Neural cell (in vitro differentiated cells): Measurements from ENCODE around the gene ADISSP. TPM values are rescaled to one million over a fixed set of nuclear protein-coding genes. Genes with fewer than 3 reads are reported as not detected.

Experiments
- H2AFZ ChIP-seq: fragments of 200-600, 300-800 bp; sonication (generic), shearing (Covaris generic); 2 replicates; pipeline ENCODE4 v1.6.0; 2014; ENCODE audit warnings: low read depth, mild to moderate bottlenecking, antibody characterized with exemption, low read length, moderate library complexity
- H3F3A ChIP-seq: fragments of 200-600 bp; shearing (Covaris generic); 2 replicates; pipeline ENCODE4 v1.6.1; 2016; ENCODE audit warnings: mild to moderate bottlenecking, moderate library complexity, mixed read lengths, antibody characterized with exemption, low read length; ENCODE audit not compliant: insufficient read depth, poor library complexity, severe bottlenecking
- H3K27ac ChIP-seq: fragments of 200-600, 300-800 bp; sonication (generic), shearing (Covaris generic); 2 replicates; pipeline ENCODE4 v1.5.1; 2014; ENCODE audit warnings: mild to moderate bottlenecking, low read length, moderate library complexity
- H3K27me3 ChIP-seq: fragments of 300-800, 200-600 bp; sonication (generic), shearing (Covaris generic); 2 replicates; pipeline ENCODE4 v1.6.0; 2014; ENCODE audit warnings: mild to moderate bottlenecking, low read depth, low read length, moderate library complexity; ENCODE audit not compliant: insufficient read depth
- H3K36me3 ChIP-seq: fragments of 300-800, 200-600 bp; sonication (generic), shearing (Covaris generic); 2 replicates; pipeline ENCODE4 v1.5.1; 2014; ENCODE audit warnings: mild to moderate bottlenecking, antibody characterized with exemption, low read length, moderate library complexity; ENCODE audit not compliant: insufficient read depth
- H3K4me2 ChIP-seq: fragments of 300-800, 200-600 bp; sonication (generic), shearing (Covaris generic); 2 replicates; pipeline ENCODE4 v1.6.0; 2014; ENCODE audit warnings: mild to moderate bottlenecking, low read length
- H3K4me3 ChIP-seq: fragments of 300-800, 200-600 bp; sonication (generic), shearing (Covaris generic); 2 replicates; pipeline ENCODE4 v1.5.1; 2014; ENCODE audit warnings: mild to moderate bottlenecking, low read length, moderate library complexity
- H3K79me2 ChIP-seq: fragments of 200-600 bp; shearing (Covaris generic); replicated peaks from 2 replicates; pipeline ENCODE4 v1.6.0; 2014; ENCODE audit warnings: mild to moderate bottlenecking, low read length, moderate library complexity; ENCODE audit not compliant: insufficient read depth
- H3K9ac ChIP-seq: fragments of 300-800, 200-600 bp; sonication (generic), shearing (Covaris generic); 2 replicates; pipeline ENCODE4 v1.6.1; 2016; ENCODE audit warnings: mild to moderate bottlenecking, low read length, mixed read lengths
- H3K9me2 ChIP-seq: fragments of 200-600 bp; shearing (Covaris generic); 2 replicates; pipeline ENCODE4 v1.6.1; 2016; ENCODE audit warnings: mild to moderate bottlenecking, low read length, mixed read lengths; ENCODE audit not compliant: insufficient read depth
- H3K9me3 ChIP-seq: fragments of 200-600, 300-800 bp; sonication (generic), shearing (Covaris generic); 2 replicates; pipeline ENCODE4 v1.6.1; 2016; ENCODE audit warnings: mild to moderate bottlenecking, mixed run types, low read length, moderate library complexity, mixed read lengths
- H4K20me1 ChIP-seq: fragments of 200-600 bp; shearing (Covaris generic); 2 replicates; pipeline ENCODE4 v1.6.1; 2016; ENCODE audit warnings: mild to moderate bottlenecking, mixed run types; ENCODE audit not compliant: insufficient read depth
- EP300 ChIP-seq: fragments of 450-650 bp; conservative IDR thresholded peaks from 2 replicates; pipeline ENCODE4 v1.6.1; 2014; ENCODE audit warnings: antibody characterized with exemption, mild to moderate bottlenecking, moderate library complexity; ENCODE audit not compliant: poor library complexity, severe bottlenecking
- EZH2 ChIP-seq: fragments of 200-600, 300-800 bp; shearing (Covaris generic), sonication (generic); IDR thresholded peaks from 2 replicates; pipeline ENCODE4 v1.6.1; 2014; ENCODE audit warnings: antibody characterized with exemption, low read length, borderline replicate concordance, mild to moderate bottlenecking; ENCODE audit not compliant: insufficient read depth, poor library complexity, severe bottlenecking
- MXI1 ChIP-seq: fragments of 450-650 bp; conservative IDR thresholded peaks from 2 replicates; pipeline ENCODE4 v1.6.1; 2014; ENCODE audit warnings: antibody characterized with exemption, mild to moderate bottlenecking; ENCODE audit not compliant: poor library complexity, severe bottlenecking
- POLR2AphosphoS5 ChIP-seq: IDR thresholded peaks from 2 replicates; pipeline ENCODE4 v1.6.1; 2012
- RAD21 ChIP-seq: fragments of 450-650 bp; conservative IDR thresholded peaks from 2 replicates; pipeline ENCODE4 v1.6.1; 2014; ENCODE audit warnings: antibody characterized with exemption, mild to moderate bottlenecking, moderate library complexity
- SMC3 ChIP-seq: fragments of 450-650 bp; conservative IDR thresholded peaks from 2 replicates; pipeline ENCODE4 v1.6.1; 2014; ENCODE audit warnings: antibody characterized with exemption, mild to moderate bottlenecking, moderate library complexity; ENCODE audit not compliant: poor library complexity
- TAF1 ChIP-seq: IDR thresholded peaks from 2 replicates; pipeline ENCODE4 v1.6.1; 2012; ENCODE audit warnings: low read depth
- polyA plus RNA-seq: library from polyadenylated mRNA; depleted of rRNA; stranded (reverse); fragments of >200 nt; gene quantifications from 2 replicates; pipeline ENCODE4 v1.2.3, GENCODE V29; 2014
- TF ChIP-seq, protein P1 (sequence below): IDR thresholded peaks from 2 replicates; pipeline ENCODE4 v1.6.1; 2012; ENCODE audit warnings: borderline replicate concordance
- TF ChIP-seq, protein P2 (sequence below): fragments of 450-650 bp; IDR thresholded peaks from 2 replicates; pipeline ENCODE4 v1.5.1; 2014; ENCODE audit warnings: antibody characterized with exemption, mild to moderate bottlenecking, moderate library complexity; ENCODE audit not compliant: poor library complexity, severe bottlenecking

The ADISSP gene
- polyA plus RNA-seq, 1 donor from 2014 or later: 39.8 TPM

DNA sequence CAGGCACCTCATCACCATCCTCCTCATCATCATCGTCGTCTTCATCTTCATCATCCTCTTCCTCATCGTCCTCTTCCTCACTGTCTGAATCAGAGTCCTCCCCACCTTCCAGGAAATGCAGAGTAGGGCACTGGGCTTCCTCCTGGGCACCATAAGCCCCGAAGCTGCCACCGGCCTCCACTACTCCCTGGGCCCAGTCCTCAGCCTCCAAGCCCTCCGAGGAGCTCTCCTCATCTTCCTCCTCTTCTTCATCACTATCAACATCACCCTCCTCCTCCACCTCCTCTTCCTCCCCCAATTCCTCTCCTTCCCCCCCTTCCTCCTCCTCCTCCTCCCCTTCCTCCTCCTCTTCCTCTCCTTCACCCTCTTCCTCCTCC, 17.3 kb upstream of the ADISSP start:
- Histone ChIP-seq H3K27me3 (no peaks in the 10 kb centered on the region), H3F3A (no peaks in the 10 kb centered on the region), H2AFZ (no peak overlapping the region), H3K4me3 (peak overlapping the region; percentile 82), H3K9me2 (no peaks in the 10 kb centered on the region), H3K4me2 (no peak overlapping the region), H4K20me1 (no peaks in the 10 kb centered on the region), H3K9me3 (no peaks in the 10 kb centered on the region), H3K79me2 (peaks cover 10% of the 10 kb centered on the region), H3K36me3 (no peaks in the 10 kb centered on the region), H3K27ac (no peak overlapping the region), H3K9ac (no peak overlapping the region)
- no peak for TF ChIP-seq EZH2
- no peak for TF ChIP-seq MXI1
- TF ChIP-seq, protein P1, sequence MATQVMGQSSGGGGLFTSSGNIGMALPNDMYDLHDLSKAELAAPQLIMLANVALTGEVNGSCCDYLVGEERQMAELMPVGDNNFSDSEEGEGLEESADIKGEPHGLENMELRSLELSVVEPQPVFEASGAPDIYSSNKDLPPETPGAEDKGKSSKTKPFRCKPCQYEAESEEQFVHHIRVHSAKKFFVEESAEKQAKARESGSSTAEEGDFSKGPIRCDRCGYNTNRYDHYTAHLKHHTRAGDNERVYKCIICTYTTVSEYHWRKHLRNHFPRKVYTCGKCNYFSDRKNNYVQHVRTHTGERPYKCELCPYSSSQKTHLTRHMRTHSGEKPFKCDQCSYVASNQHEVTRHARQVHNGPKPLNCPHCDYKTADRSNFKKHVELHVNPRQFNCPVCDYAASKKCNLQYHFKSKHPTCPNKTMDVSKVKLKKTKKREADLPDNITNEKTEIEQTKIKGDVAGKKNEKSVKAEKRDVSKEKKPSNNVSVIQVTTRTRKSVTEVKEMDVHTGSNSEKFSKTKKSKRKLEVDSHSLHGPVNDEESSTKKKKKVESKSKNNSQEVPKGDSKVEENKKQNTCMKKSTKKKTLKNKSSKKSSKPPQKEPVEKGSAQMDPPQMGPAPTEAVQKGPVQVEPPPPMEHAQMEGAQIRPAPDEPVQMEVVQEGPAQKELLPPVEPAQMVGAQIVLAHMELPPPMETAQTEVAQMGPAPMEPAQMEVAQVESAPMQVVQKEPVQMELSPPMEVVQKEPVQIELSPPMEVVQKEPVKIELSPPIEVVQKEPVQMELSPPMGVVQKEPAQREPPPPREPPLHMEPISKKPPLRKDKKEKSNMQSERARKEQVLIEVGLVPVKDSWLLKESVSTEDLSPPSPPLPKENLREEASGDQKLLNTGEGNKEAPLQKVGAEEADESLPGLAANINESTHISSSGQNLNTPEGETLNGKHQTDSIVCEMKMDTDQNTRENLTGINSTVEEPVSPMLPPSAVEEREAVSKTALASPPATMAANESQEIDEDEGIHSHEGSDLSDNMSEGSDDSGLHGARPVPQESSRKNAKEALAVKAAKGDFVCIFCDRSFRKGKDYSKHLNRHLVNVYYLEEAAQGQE: no peak

DNA sequence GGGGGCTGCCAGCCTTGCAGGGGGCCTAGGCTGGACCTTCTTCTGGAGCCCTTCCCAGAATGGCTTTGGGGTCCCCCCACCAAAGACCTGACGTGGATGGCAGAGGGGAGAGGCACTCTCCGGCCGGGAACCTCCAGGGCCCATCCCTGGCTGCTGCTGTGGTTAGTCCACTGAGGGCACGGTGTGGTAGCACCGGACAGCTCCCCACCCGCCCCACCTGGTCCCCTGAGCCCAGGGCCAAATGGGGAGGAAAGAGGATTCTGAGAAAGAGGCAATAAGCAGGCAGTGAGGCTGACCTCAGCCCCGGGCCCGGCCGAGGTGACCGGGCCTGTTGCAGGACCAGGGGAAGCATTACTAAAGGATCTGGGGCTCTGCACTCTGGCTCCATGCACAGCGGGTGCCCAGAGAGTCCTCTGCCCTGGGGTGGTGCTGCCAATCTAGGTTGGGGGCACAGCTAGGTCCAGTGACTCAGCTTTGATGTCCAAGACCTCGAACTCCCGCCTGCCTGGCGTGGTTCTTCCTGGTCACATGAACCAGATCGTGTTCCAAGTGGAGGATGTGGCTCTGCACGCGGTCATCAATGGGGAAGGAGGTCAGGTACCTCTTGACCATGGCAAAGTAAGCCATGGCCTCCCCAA, 16.8 kb upstream of the ADISSP start:
- Histone ChIP-seq H2AFZ (no peak overlapping the region), H3K9ac (no peak overlapping the region), H3K4me2 (no peak overlapping the region), H3K27me3 (no peaks in the 10 kb centered on the region), H4K20me1 (no peaks in the 10 kb centered on the region), H3K79me2 (peaks cover 10% of the 10 kb centered on the region), H3K36me3 (no peaks in the 10 kb centered on the region), H3K9me2 (no peaks in the 10 kb centered on the region), H3F3A (no peaks in the 10 kb centered on the region), H3K9me3 (no peaks in the 10 kb centered on the region), H3K27ac (no peak overlapping the region), H3K4me3 (peak overlapping the region; percentile 82)
- TF ChIP-seq POLR2AphosphoS5 (no peak), EZH2 (no peak), EP300 (no peak), TAF1 (no peak), SMC3 (no peak), RAD21 (no peak), MXI1 (no peak)
- TF ChIP-seq, protein P1: no peak
- TF ChIP-seq, protein P2, sequence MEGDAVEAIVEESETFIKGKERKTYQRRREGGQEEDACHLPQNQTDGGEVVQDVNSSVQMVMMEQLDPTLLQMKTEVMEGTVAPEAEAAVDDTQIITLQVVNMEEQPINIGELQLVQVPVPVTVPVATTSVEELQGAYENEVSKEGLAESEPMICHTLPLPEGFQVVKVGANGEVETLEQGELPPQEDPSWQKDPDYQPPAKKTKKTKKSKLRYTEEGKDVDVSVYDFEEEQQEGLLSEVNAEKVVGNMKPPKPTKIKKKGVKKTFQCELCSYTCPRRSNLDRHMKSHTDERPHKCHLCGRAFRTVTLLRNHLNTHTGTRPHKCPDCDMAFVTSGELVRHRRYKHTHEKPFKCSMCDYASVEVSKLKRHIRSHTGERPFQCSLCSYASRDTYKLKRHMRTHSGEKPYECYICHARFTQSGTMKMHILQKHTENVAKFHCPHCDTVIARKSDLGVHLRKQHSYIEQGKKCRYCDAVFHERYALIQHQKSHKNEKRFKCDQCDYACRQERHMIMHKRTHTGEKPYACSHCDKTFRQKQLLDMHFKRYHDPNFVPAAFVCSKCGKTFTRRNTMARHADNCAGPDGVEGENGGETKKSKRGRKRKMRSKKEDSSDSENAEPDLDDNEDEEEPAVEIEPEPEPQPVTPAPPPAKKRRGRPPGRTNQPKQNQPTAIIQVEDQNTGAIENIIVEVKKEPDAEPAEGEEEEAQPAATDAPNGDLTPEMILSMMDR: no peak
